Loucy (cell line): ENCODE results near the gene MROH8.

ENCODE experiments used
- EZH2phosphoT487 ChIP-seq: fragments of 200-600 bp; IDR thresholded peaks from 2 replicates; pipeline ENCODE4 v1.6.1; 2018; ENCODE audit warnings: antibody characterized with exemption, mild to moderate bottlenecking, moderate library complexity, borderline replicate concordance
- TF ChIP-seq, protein P1 (sequence below): fragments of 200-600 bp; sonication (generic); conservative IDR thresholded peaks from 2 replicates; pipeline ENCODE4 v1.5.1; 2014; ENCODE audit warnings: mild to moderate bottlenecking, antibody characterized with exemption, low read length

DNA sequence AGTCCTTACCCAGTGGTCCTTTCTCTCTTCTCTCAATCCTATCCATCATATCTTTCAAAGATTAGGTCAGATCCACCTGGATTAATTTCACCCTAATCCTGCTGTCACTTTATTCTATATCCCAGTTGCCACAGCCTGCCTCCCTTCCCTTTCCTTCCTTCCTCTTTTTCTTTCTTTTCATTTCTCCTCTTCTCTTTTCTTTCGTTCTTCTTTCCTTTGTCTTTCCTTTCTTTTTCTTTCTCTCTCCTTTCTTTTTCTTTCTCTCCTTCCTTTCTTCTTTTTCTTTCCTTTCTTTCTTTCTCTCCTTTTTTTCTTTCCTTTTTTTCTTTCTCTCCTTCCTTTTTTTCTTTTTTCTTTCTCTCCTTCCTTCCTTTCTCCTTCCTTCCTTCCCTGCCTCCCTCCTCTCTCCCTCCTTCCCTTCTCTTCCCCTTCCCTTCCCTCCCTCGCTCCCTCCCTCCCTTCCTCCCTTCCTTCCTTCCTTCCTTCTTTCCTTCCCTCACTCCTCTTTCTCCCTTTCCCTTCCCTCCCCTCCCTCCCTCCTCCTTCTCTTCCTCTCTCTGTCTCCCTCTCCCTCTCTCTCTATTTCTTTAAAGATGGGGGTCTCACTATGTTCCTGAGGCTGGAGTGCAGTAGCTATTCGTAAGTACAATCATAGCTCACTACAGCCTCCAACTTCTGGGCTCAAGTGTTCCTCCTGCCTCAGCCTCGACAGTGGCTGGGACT lies 15.4 kb downstream of the MROH8 start:
- TF ChIP-seq, protein P1, sequence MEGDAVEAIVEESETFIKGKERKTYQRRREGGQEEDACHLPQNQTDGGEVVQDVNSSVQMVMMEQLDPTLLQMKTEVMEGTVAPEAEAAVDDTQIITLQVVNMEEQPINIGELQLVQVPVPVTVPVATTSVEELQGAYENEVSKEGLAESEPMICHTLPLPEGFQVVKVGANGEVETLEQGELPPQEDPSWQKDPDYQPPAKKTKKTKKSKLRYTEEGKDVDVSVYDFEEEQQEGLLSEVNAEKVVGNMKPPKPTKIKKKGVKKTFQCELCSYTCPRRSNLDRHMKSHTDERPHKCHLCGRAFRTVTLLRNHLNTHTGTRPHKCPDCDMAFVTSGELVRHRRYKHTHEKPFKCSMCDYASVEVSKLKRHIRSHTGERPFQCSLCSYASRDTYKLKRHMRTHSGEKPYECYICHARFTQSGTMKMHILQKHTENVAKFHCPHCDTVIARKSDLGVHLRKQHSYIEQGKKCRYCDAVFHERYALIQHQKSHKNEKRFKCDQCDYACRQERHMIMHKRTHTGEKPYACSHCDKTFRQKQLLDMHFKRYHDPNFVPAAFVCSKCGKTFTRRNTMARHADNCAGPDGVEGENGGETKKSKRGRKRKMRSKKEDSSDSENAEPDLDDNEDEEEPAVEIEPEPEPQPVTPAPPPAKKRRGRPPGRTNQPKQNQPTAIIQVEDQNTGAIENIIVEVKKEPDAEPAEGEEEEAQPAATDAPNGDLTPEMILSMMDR: no peak
- no peak for TF ChIP-seq EZH2phosphoT487
